WTC11 (cell line): ENCODE measurements around the gene DNAJC7. TPM values are rescaled to one million over a fixed set of nuclear protein-coding genes. Genes with fewer than 3 reads are reported as not detected.

Source experiments
- AR ChIP-seq: fragments of 250-450 bp; sonication (Bioruptor Pico); IDR thresholded peaks from 2 replicates; pipeline ENCODE4 v1.9.0; 2021; ENCODE audit warnings: mild to moderate bottlenecking
- FOXJ3 ChIP-seq: sonication (generic); formaldehyde crosslinking; IDR thresholded peaks from 2 replicates; pipeline ENCODE4 v1.9.0; 2021; ENCODE audit warnings: missing genetic modification reagents, mild to moderate bottlenecking, borderline replicate concordance
- FOXP1 ChIP-seq: sonication (generic); formaldehyde crosslinking; IDR thresholded peaks from 2 replicates; pipeline ENCODE4 v1.8.0; 2022; ENCODE audit warnings: missing genetic modification reagents, mild to moderate bottlenecking, moderate library complexity, borderline replicate concordance
- JUN ChIP-seq: sonication (generic); formaldehyde crosslinking; IDR thresholded peaks from 2 replicates; pipeline ENCODE4 v1.8.0; 2023; ENCODE audit warnings: mild to moderate bottlenecking, missing genetic modification reagents
- MXD4 ChIP-seq: fragments of 250-450 bp; sonication (Bioruptor Pico); IDR thresholded peaks from 2 replicates; pipeline ENCODE4 v1.8.0; 2021; ENCODE audit warnings: mild to moderate bottlenecking, moderate library complexity, borderline replicate concordance
- MYBL2 ChIP-seq: sonication (generic); formaldehyde crosslinking; IDR thresholded peaks from 2 replicates; pipeline ENCODE4 v1.8.1; 2023; ENCODE audit warnings: mild to moderate bottlenecking, moderate library complexity, missing genetic modification reagents
- NR3C1 ChIP-seq: sonication (generic); formaldehyde crosslinking; conservative IDR thresholded peaks from 2 replicates; pipeline ENCODE4 v1.8.1; 2023; ENCODE audit warnings: low read depth, mild to moderate bottlenecking, missing genetic modification reagents
- RELA ChIP-seq: sonication (generic); formaldehyde crosslinking; IDR thresholded peaks from 2 replicates; pipeline ENCODE4 v1.8.1; 2022; ENCODE audit warnings: missing genetic modification reagents, mild to moderate bottlenecking, borderline replicate concordance
- STAT6 ChIP-seq: sonication (generic); formaldehyde crosslinking; conservative IDR thresholded peaks from 2 replicates; pipeline ENCODE4 v1.8.1; 2023; ENCODE audit warnings: mild to moderate bottlenecking, low read depth, missing genetic modification reagents, moderate library complexity
- TEAD1 ChIP-seq: sonication (generic); formaldehyde crosslinking; IDR thresholded peaks from 2 replicates; pipeline ENCODE4 v1.8.0; 2022; ENCODE audit warnings: mild to moderate bottlenecking, missing genetic modification reagents
- TEAD4 ChIP-seq: sonication (generic); formaldehyde crosslinking; IDR thresholded peaks from 2 replicates; pipeline ENCODE4 v1.8.0; 2022; ENCODE audit warnings: mild to moderate bottlenecking, missing genetic modification reagents
- ZBTB21 ChIP-seq: sonication (generic); formaldehyde crosslinking; IDR thresholded peaks from 2 replicates; pipeline ENCODE4 v1.8.1; 2023; ENCODE audit warnings: mild to moderate bottlenecking, missing genetic modification reagents, borderline replicate concordance
- ZMAT4 ChIP-seq: fragments of 250-450 bp; sonication (Bioruptor Pico); IDR thresholded peaks from 2 replicates; pipeline ENCODE4 v1.9.0; 2021; ENCODE audit warnings: mild to moderate bottlenecking
- ZNF138 ChIP-seq: sonication (generic); formaldehyde crosslinking; conservative IDR thresholded peaks from 2 replicates; pipeline ENCODE4 v1.8.1; 2022; ENCODE audit warnings: mild to moderate bottlenecking, moderate library complexity, missing genetic modification reagents
- ZNF219 ChIP-seq: sonication (generic); formaldehyde crosslinking; IDR thresholded peaks from 2 replicates; pipeline ENCODE4 v1.8.0; 2023; ENCODE audit warnings: missing genetic modification reagents, mild to moderate bottlenecking, borderline replicate concordance
- ZNF423 ChIP-seq: fragments of 250-450 bp; sonication (Bioruptor Pico); IDR thresholded peaks from 2 replicates; pipeline ENCODE4 v2.1.2; 2022; ENCODE audit warnings: mild to moderate bottlenecking, moderate library complexity
- ZNF512 ChIP-seq: sonication (generic); formaldehyde crosslinking; IDR thresholded peaks from 2 replicates; pipeline ENCODE4 v1.8.1; 2022; ENCODE audit warnings: missing genetic modification reagents, borderline replicate concordance
- ZNF671 ChIP-seq: fragments of 250-450 bp; sonication (Bioruptor Pico); IDR thresholded peaks from 2 replicates; pipeline ENCODE4 v1.8.0; 2021; ENCODE audit warnings: mild to moderate bottlenecking
- total RNA-seq: library from RNA; stranded (reverse); gene quantifications from 3 replicates; pipeline ENCODE4 v1.2.3, GENCODE V29; 2021
- TF ChIP-seq, protein P1 (sequence below): sonication (generic); formaldehyde crosslinking; IDR thresholded peaks from 2 replicates; pipeline ENCODE4 v1.8.1; 2023; ENCODE audit warnings: mild to moderate bottlenecking, missing genetic modification reagents
- TF ChIP-seq, protein P2 (sequence below): fragments of 250-450 bp; sonication (Bioruptor Pico); IDR thresholded peaks from 2 replicates; pipeline ENCODE4 v2.1.2; 2022; ENCODE audit warnings: mild to moderate bottlenecking, moderate library complexity
- TF ChIP-seq, protein P3 (sequence below): fragments of 200-600 bp; IDR thresholded peaks from 2 replicates; pipeline ENCODE4 v1.8.0; 2022; ENCODE audit warnings: antibody characterized with exemption

The DNAJC7 gene
- total RNA-seq, 1 experiment from 2014 or later: 140 TPM

DNA sequence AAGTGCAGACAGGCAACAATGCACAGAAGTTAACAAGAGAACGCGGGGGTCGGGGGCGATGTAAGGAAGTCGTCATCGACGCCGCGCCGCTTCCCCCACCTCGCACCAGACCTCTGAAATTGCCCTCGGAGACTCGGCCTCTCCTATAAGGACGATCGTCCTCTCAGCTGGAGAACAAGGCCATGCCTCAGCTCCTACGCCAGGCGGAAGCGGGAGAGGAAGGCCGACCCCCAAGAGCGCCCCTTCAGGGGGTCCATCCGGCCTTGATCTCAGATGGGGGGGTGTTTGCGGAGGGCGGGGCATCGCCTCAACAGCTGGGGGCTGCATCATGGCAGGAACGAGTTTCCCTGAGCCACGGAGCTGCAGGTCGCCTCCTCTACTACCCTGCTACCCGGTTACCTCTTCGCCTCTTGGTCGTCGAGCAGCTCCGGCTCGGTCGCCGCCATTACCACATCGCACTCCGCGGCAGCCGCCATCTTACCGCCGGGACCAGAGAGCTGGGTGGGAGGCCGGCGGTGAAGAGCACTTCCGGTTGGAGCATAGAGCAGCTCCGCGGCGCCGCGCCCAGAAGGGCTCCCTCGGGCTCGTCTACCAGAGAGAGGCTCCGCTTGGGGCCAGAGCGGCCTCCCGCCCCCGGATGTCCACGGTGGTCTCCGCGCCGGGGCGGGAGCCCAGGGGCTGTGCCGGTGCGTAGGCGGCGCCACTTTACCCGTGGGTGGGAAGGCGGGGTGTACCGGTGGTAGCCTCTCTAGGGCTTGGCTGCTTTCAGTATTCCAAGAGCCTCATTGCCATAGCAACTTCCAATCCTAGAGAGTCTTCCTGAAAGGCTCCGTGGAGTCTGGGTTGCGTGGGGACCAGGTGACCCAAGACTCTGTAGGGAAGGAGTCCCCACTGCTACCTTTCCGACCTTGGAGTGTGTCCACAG, at the start of gene DNAJC7 (continued):
- TF ChIP-seq, protein P1, sequence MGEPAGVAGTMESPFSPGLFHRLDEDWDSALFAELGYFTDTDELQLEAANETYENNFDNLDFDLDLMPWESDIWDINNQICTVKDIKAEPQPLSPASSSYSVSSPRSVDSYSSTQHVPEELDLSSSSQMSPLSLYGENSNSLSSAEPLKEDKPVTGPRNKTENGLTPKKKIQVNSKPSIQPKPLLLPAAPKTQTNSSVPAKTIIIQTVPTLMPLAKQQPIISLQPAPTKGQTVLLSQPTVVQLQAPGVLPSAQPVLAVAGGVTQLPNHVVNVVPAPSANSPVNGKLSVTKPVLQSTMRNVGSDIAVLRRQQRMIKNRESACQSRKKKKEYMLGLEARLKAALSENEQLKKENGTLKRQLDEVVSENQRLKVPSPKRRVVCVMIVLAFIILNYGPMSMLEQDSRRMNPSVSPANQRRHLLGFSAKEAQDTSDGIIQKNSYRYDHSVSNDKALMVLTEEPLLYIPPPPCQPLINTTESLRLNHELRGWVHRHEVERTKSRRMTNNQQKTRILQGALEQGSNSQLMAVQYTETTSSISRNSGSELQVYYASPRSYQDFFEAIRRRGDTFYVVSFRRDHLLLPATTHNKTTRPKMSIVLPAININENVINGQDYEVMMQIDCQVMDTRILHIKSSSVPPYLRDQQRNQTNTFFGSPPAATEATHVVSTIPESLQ: no peak
- no peak for TF ChIP-seq ZMAT4 (CRISPR knock-in tag)
- 0 out of 2 replicates have a peak, but pooled peaks have one; percentile 16 for TF ChIP-seq JUN (CRISPR knock-in tag)
- no peak for TF ChIP-seq ZNF512 (CRISPR knock-in tag)
- TF ChIP-seq NR3C1 (CRISPR knock-in tag): no peak
- no peak for TF ChIP-seq AR (CRISPR knock-in tag)
- TF ChIP-seq ZNF671 (CRISPR knock-in tag): no peak
- no peak for TF ChIP-seq FOXJ3 (CRISPR knock-in tag)
- TF ChIP-seq, protein P2, sequence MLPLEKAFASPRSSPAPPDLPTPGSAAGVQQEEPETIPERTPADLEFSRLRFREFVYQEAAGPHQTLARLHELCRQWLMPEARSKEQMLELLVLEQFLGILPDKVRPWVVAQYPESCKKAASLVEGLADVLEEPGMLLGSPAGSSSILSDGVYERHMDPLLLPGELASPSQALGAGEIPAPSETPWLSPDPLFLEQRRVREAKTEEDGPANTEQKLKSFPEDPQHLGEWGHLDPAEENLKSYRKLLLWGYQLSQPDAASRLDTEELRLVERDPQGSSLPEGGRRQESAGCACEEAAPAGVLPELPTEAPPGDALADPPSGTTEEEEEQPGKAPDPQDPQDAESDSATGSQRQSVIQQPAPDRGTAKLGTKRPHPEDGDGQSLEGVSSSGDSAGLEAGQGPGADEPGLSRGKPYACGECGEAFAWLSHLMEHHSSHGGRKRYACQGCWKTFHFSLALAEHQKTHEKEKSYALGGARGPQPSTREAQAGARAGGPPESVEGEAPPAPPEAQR (CRISPR knock-in tag): no peak
- no peak; the same call in 1 of the 2 replicates for TF ChIP-seq RELA (CRISPR knock-in tag)
- no peak for TF ChIP-seq STAT6 (CRISPR knock-in tag)
- 0 out of 2 replicates have a peak, but pooled peaks have one; percentile 47 for TF ChIP-seq TEAD4 (CRISPR knock-in tag)
- no peak for TF ChIP-seq MXD4
- peak; percentile 79 for TF ChIP-seq TEAD1 (CRISPR knock-in tag)
- TF ChIP-seq ZBTB21 (CRISPR knock-in tag): 0 out of 2 replicates have a peak, but pooled peaks have one; percentile 17
- peak; percentile 95 for TF ChIP-seq ZNF423 (CRISPR knock-in tag)
- TF ChIP-seq, protein P3, sequence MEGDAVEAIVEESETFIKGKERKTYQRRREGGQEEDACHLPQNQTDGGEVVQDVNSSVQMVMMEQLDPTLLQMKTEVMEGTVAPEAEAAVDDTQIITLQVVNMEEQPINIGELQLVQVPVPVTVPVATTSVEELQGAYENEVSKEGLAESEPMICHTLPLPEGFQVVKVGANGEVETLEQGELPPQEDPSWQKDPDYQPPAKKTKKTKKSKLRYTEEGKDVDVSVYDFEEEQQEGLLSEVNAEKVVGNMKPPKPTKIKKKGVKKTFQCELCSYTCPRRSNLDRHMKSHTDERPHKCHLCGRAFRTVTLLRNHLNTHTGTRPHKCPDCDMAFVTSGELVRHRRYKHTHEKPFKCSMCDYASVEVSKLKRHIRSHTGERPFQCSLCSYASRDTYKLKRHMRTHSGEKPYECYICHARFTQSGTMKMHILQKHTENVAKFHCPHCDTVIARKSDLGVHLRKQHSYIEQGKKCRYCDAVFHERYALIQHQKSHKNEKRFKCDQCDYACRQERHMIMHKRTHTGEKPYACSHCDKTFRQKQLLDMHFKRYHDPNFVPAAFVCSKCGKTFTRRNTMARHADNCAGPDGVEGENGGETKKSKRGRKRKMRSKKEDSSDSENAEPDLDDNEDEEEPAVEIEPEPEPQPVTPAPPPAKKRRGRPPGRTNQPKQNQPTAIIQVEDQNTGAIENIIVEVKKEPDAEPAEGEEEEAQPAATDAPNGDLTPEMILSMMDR: no peak
- peak; percentile 84 for TF ChIP-seq MYBL2 (CRISPR knock-in tag)
- TF ChIP-seq FOXP1 (CRISPR knock-in tag): peak; percentile 83; the same call in 1 of the 2 replicates
- no peak for TF ChIP-seq ZNF219
- no peak for TF ChIP-seq ZNF138 (CRISPR knock-in tag)
